ENCODE data around the gene ROMO1. TPM values are rescaled to one million over a fixed set of nuclear protein-coding genes. Genes with fewer than 3 reads are reported as not detected.

ROMO1 gene
- total and polyA plus RNA-seq, 10 of the 15 experiments (the other 5 are each of a cell fraction or from before 2014, with no cell fraction given): 23.2 to 631 (median 352) TPM

GRCh38 chr20:35739294-35740163 lies 40.3 kb downstream of the ROMO1 start (continued):
- TF ChIP-seq WRNIP1 (IDR thresholded peaks at IDR 0.05; ENCODE audit: borderline replicate concordance, low read depth, low read length) (no peak), POLR2A (IDR thresholded peaks at IDR 0.05; ENCODE audit: low read depth, low read length) (peak; percentile 57)

GRCh38 chr20:35741892-35742740 lies 42.9 kb downstream of the ROMO1 start, which contains the start of gene RBM39:
Gene RBM39 (minus strand): TSS chr20:35742260. CDS start chr20:35740874, 1,386 bp downstream.
- ATAC-seq (peak; percentile 87), DNase-seq (ENCODE audit: low read depth, low spot score) (peak; percentile 100), FAIRE-seq (peak; percentile 91)
- ChIA-PET RAD21 (ENCODE audit: unreplicated experiment) (interaction anchor here (0.6 to 3.7 kb wide), 20 partner anchors 11 to 327 kb away, joined by 3 to 157 read pairs (median 4); partner anchors contain the start of genes ERGIC3, PHF20 and SCAND1), SMC1A (ENCODE audit: uncharacterized antibody, unreplicated experiment) (interaction anchor here (0.9 to 7.1 kb wide), 15 partner anchors 9 to 286 kb away, joined by 3 to 151 read pairs (median 4); partner anchors contain the start of genes ERGIC3, PHF20, SCAND1 and SPAG4), POLR2A (interaction anchor here (0.5 to 6.9 kb wide), 35 partner anchors 7 to 1746 kb away, joined by 3 to 214 read pairs (median 4); partner anchors contain the start of genes NFS1, PHF20, ROMO1 and SCAND1), CTCF (interaction anchor here (0.6 to 7.6 kb wide), 16 partner anchors 9 to 1092 kb away, joined by 3 to 69 read pairs (median 3); partner anchors contain the start of genes PHF20 and SCAND1)
- Histone ChIP-seq H3K79me2 (ENCODE audit: control insufficient read depth, insufficient read depth, low read length) (peaks cover 62% of the 10 kb centered on the region), H3K27ac (ENCODE audit: control insufficient read depth, insufficient read depth) (peak within 1 kb of the TSS; percentile 99), H3K4me3 (peak within 1 kb of the TSS; percentile 96), H3K36me3 (ENCODE audit: control insufficient read depth in 2 of 2, insufficient read depth in 2 of 2, low read length in 1 of 2) (peaks cover 5 to 17% of the 10 kb centered on the region in 2 experiments), H3K9me3 (replicated peaks; ENCODE audit: control insufficient read depth, insufficient read depth, low read length) (no peaks in the 10 kb centered on the region), H3K4me1 (ENCODE audit: control insufficient read depth, insufficient read depth, low read length) (peaks cover 5% of the 10 kb centered on the region), H3K4me2 (ENCODE audit: control insufficient read depth, insufficient read depth) (peak within 1 kb of the TSS; percentile 51), H3K27me3 (replicated peaks in 1 of 2; ENCODE audit: control insufficient read depth in 2 of 2, insufficient read depth in 2 of 2, low read length in 1 of 2) (no peaks in the 10 kb centered on the region), H2AFZ (ENCODE audit: control insufficient read depth, low read depth, low read length) (no peak within 1 kb of the TSS), H4K20me1 (ENCODE audit: control insufficient read depth, insufficient read depth) (peaks cover 3% of the 10 kb centered on the region), H3K9ac (ENCODE audit: control insufficient read depth, insufficient read depth, low read length) (peak within 1 kb of the TSS; percentile 100)
- intact Hi-C loops (cut with micrococcal nuclease; ENCODE audit: unreplicated experiment): loop anchor here (1.0 to 10.0 kb wide), 5 partner anchors 26 to 1353 kb away; partner anchors contain the start of genes CPNE1, PHF20, RBL1 and RBM12
- WGBS (ENCODE audit: insufficient coverage, insufficient replicate concordance, low lambda C conversion rate, missing lambda C conversion rate): under 1% methylated on average over 66 of the region's 66 CpGs
- in situ Hi-C loops (cut with MboI): no loop called here
- no TSS peak for BruUV-seq (replicated peaks)
- TF ChIP-seq TCF12 (IDR thresholded peaks at IDR 0.05; ENCODE audit: low read depth, low read length): peak; percentile 83
- TF ChIP-seq FOXK2 (IDR thresholded peaks at IDR 0.05): peak; percentile 87
- TF ChIP-seq CUX1 (IDR thresholded peaks at IDR 0.05; ENCODE audit: insufficient replicate concordance, low read depth, low read length): no peak
- no peak for TF ChIP-seq NFIC (IDR thresholded peaks at IDR 0.05; ENCODE audit: low read depth, low read length)
- TF ChIP-seq PML (IDR thresholded peaks at IDR 0.05; ENCODE audit: low read length): peak; percentile 93
- peak; percentile 63 for TF ChIP-seq NR2C1 (IDR thresholded peaks at IDR 0.05)
- peak; percentile 73 for TF ChIP-seq HCFC1 (IDR thresholded peaks at IDR 0.05; ENCODE audit: low read length)
- no peak for TF ChIP-seq MTA3 (IDR thresholded peaks at IDR 0.05; ENCODE audit: borderline replicate concordance, low read length)
- peak; percentile 21 for TF ChIP-seq HDAC6 (IDR thresholded peaks at IDR 0.05; ENCODE audit: unreplicated experiment)
- 0 out of 4 replicates have a peak, but pooled peaks of 1 of the 2 experiments have one; percentile 23 for TF ChIP-seq ETV6 (conservative IDR thresholded peaks at IDR 0.05 in 1 of 2, IDR thresholded peaks at IDR 0.05 in 1 of 2; ENCODE audit: borderline replicate concordance in 1 of 2, low read depth in 1 of 2)
- peak; percentile 67; the same call in 1 of the 2 replicates for TF ChIP-seq NFYA (IDR thresholded peaks at IDR 0.05; ENCODE audit: borderline replicate concordance, low read depth, low read length)
- peak; percentile 98 for TF ChIP-seq YY1 (IDR thresholded peaks at IDR 0.05; ENCODE audit: low read depth, low read length)
- TF ChIP-seq SRF (IDR thresholded peaks at IDR 0.05; ENCODE audit: low read depth in 2 of 2, low read length in 2 of 2): peak in 1 of 2 experiments; percentile 16; a peak in 1 of 4 replicates

Data from GM12878 (cell line).